Glutamatergic neuron (in vitro differentiated cells): Measurements from ENCODE around the gene MARCHF6. TPM values are rescaled to one million over a fixed set of nuclear protein-coding genes. Genes with fewer than 3 reads are reported as not detected.
"Not testable (repeated sequence)": the region's sequence is repeated elsewhere in the genome, so short reads cannot be mapped to it uniquely, and the experiment has no call there.

Source experiments
- DNase-seq: peaks from one replicate; pipeline ENCODE4 v3.0.0; 2022
- H3K27ac Mint-ChIP-seq: one replicate; pipeline ENCODE4 v1.8.0; 2020; ENCODE audit warnings: mild to moderate bottlenecking, mixed read lengths, inconsistent platforms; ENCODE audit not compliant: unreplicated experiment
- H3K27me3 Mint-ChIP-seq: one replicate; pipeline ENCODE4 v1.8.0; 2020; ENCODE audit warnings: mild to moderate bottlenecking, moderate library complexity, mixed read lengths, inconsistent platforms; ENCODE audit not compliant: unreplicated experiment
- H3K36me3 Mint-ChIP-seq: one replicate; pipeline ENCODE4 v1.8.0; 2020; ENCODE audit warnings: mild to moderate bottlenecking, mixed read lengths, inconsistent platforms; ENCODE audit not compliant: unreplicated experiment
- H3K4me1 Mint-ChIP-seq: one replicate; pipeline ENCODE4 v1.8.0; 2020; ENCODE audit warnings: mild to moderate bottlenecking, low read depth, mixed read lengths, inconsistent platforms; ENCODE audit not compliant: unreplicated experiment
- H3K4me3 Mint-ChIP-seq: one replicate; pipeline ENCODE4 v1.8.0; 2020; ENCODE audit warnings: mild to moderate bottlenecking, mixed read lengths, inconsistent platforms; ENCODE audit not compliant: unreplicated experiment
- H3K9me3 Mint-ChIP-seq: one replicate; pipeline ENCODE4 v1.8.0; 2020; ENCODE audit warnings: mild to moderate bottlenecking, moderate library complexity, mixed read lengths, inconsistent platforms; ENCODE audit not compliant: unreplicated experiment
- total RNA-seq: library from RNA; stranded (reverse); fragmentation: NEBNext Ultra II Directional; extraction: Animal tissue kit (Norgen Biotek cat#: 25700); gene quantifications from one replicate; pipeline ENCODE4 v1.2.1, GENCODE V29; 2021; ENCODE audit not compliant: unreplicated experiment
- TF ChIP-seq, protein P1 (sequence below): fragments of 200-600 bp; sonication (generic); IDR thresholded peaks from one replicate; pipeline ENCODE4 v1.5.0; 2021; ENCODE audit not compliant: partially characterized antibody, unreplicated experiment

Gene MARCHF6
- total RNA-seq, 1 donor from 2014 or later: 245 TPM

DNA sequence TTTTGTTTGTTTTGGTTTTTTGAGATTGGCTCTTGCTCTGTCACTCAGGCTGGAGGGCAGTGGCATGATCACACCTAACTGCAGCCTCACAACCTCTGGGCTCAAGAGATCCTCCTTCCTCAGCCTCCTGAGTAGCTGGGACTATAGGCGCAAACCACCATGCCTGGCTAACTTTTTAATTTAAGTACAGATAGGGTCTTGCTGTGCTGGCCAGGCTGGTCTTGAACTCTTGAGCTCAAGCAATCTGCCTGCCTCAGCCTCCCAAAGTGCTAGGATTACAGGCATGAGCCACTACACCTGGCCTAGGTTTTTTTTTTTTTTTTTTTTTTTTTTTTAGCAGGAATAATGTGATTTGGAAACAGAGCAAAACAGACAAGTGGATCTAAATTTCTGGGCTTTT is 37.6 kb downstream of the MARCHF6 start:
- Mint-ChIP-seq H3K27ac (no peak overlapping the region), H3K4me1 (no peaks in the 10 kb centered on the region), H3K4me3 (no peak overlapping the region), H3K9me3 (peaks cover 2% of the 10 kb centered on the region), H3K36me3 (no peaks in the 10 kb centered on the region), H3K27me3 (no peaks in the 10 kb centered on the region)
- no peak for DNase-seq
- TF ChIP-seq, protein P1, sequence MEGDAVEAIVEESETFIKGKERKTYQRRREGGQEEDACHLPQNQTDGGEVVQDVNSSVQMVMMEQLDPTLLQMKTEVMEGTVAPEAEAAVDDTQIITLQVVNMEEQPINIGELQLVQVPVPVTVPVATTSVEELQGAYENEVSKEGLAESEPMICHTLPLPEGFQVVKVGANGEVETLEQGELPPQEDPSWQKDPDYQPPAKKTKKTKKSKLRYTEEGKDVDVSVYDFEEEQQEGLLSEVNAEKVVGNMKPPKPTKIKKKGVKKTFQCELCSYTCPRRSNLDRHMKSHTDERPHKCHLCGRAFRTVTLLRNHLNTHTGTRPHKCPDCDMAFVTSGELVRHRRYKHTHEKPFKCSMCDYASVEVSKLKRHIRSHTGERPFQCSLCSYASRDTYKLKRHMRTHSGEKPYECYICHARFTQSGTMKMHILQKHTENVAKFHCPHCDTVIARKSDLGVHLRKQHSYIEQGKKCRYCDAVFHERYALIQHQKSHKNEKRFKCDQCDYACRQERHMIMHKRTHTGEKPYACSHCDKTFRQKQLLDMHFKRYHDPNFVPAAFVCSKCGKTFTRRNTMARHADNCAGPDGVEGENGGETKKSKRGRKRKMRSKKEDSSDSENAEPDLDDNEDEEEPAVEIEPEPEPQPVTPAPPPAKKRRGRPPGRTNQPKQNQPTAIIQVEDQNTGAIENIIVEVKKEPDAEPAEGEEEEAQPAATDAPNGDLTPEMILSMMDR: no peak

DNA sequence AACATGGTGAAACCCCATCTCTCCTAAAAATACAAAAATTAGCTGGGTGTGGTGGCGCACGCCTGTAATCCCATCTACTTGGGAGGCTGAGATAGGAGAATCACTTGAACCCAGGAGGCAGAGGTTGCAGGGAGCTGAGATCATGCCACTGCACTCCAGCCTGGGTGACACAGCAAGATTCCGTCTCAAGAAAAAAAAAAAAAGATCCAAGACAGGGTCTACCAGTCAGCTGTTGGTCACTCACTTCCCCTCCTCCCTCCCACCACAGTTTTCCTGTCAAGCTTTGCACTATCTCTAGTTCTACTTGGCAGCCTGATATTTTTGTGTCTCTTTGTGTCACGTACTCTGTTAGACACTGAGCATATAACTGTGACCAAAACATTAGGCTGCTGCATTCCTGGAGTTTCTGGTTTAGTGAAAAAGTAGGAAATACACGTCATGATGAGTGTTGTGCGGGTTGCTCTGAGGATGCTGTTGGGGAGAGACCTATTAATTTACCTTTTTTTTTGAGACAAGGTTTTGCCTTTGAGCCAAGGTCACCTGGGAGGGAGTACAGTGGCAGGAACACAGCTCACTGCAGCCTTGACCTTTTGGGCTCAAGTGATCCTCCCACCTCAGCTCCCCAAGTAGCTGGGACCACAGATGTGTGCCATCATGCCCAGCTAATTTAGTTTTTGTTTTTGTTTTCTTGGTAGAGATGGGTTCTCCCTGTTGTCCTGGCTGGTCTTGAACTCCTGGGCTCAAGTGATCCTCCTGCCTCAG is 39.3 kb downstream of the MARCHF6 start:
- not testable (repeated sequence) for H3K27me3 Mint-ChIP-seq, H3K36me3 Mint-ChIP-seq, H3K4me1 Mint-ChIP-seq, H3K9me3 Mint-ChIP-seq, H3K4me3 Mint-ChIP-seq, DNase-seq, H3K27ac Mint-ChIP-seq

DNA sequence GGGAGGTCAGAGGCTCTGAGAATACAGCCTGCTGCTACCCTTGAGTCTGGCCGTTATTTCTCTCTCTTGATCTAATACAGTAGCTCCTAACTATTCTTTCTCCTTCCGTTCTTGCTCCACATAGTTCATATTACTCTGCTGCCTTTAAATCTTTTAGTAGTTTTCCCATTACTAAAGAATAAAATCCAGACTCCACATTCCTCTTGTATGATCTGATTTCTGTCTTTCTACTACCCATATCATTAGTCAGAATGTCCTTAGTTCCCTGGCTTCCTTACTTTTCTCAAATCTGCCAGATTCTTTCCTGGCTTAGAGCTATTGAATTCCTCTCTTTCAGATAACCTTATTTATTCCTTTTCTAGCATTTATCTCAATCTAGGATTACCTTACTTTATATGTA is 40.0 kb downstream of the MARCHF6 start:
- H3K9me3 Mint-ChIP-seq: peaks cover 5% of the 10 kb centered on the region
- H3K36me3 Mint-ChIP-seq: no peaks in the 10 kb centered on the region
- H3K4me3 Mint-ChIP-seq: no peak overlapping the region
- no peaks in the 10 kb centered on the region for H3K4me1 Mint-ChIP-seq
- H3K27me3 Mint-ChIP-seq: no peaks in the 10 kb centered on the region
- TF ChIP-seq, protein P1: no peak
- no peak overlapping the region for H3K27ac Mint-ChIP-seq
- no peak for DNase-seq

DNA sequence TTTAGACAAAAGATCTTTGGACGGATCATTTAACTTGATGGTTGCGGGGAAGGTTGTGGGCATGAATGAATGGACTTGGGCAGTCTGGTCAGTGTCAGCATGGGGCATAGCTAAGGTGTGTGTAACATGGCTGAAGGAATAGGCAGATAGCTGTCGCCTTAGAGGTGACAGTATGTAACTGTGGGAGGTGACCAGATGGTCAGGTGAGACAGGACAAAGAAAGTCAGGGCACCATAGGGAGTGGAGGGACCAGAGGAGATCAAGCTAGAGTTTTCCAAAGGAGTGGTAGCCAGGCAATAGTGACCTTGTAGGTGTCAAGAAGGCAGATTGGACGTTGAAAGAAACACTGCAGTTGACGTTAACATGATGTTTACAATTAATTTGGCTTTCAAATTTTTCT is 43.1 kb downstream of the MARCHF6 start:
- TF ChIP-seq, protein P1: no peak
- no peak for DNase-seq
- peaks cover 3% of the 10 kb centered on the region for H3K9me3 Mint-ChIP-seq
- H3K36me3 Mint-ChIP-seq: no peaks in the 10 kb centered on the region
- H3K4me1 Mint-ChIP-seq: peaks cover 10% of the 10 kb centered on the region
- H3K27ac Mint-ChIP-seq: no peak overlapping the region
- H3K4me3 Mint-ChIP-seq: no peak overlapping the region
- H3K27me3 Mint-ChIP-seq: no peaks in the 10 kb centered on the region

DNA sequence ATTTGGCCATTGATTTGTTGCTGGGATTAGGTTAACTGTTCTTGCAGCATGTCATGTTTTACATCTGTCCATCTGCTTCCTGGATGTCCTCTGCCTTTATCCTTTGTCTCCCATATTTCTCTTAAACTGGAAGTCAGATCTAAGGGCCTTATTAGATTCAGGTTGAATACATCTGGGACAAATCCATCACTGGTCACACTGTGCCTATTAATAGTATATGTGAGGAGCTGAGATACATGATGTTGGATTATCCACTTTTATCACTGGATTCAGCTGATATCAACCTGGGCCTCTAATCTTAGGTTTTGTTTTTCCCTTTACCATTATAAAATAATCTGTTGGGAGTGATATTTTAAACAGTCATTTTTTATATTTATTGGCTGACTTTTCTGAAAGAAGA is 46.3 kb downstream of the MARCHF6 start:
- TF ChIP-seq, protein P1: no peak
- Mint-ChIP-seq H3K4me1 (peaks cover 10% of the 10 kb centered on the region), H3K27me3 (no peaks in the 10 kb centered on the region), H3K27ac (peak overlapping the region; percentile 92), H3K36me3 (peaks cover 4% of the 10 kb centered on the region), H3K9me3 (peaks cover 5% of the 10 kb centered on the region), H3K4me3 (peak overlapping the region; percentile 56)
- no peak for DNase-seq
